GM19238 (cell line): ENCODE results near the gene PHKA2.
A peak's percentile ranks its signal among the peaks of the same experiment; 100 is the strongest.
"Not testable (repeated sequence)": the region's sequence is repeated elsewhere in the genome, so short reads cannot be mapped to it uniquely, and the experiment has no call there.

Source experiments
- DNase-seq: peaks from one replicate; pipeline ENCODE4 v3.0.0; 2011; ENCODE audit warnings: low spot score; ENCODE audit not compliant: insufficient read length

PHKA2 gene

DNA sequence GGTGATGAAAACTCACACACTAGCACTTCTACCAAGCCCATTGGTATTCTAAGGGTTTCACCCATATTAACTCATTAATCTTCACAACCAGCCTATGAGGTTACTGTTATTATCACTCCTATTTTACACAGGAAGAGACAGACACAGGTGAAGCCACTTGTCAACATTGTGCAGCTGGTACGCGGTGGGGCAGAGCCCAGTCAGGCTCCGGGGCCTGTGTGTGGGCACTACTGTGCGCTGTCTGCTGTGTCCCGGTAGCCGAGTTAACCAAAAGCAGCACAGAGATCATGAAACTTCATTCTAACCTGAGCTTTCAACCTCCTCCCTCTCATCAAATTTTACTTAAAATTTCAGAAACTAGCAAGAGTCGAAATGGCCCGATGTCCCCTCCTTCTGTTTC lies 111.3 kb downstream of the PHKA2 start:
- DNase-seq, result no peak

DNA sequence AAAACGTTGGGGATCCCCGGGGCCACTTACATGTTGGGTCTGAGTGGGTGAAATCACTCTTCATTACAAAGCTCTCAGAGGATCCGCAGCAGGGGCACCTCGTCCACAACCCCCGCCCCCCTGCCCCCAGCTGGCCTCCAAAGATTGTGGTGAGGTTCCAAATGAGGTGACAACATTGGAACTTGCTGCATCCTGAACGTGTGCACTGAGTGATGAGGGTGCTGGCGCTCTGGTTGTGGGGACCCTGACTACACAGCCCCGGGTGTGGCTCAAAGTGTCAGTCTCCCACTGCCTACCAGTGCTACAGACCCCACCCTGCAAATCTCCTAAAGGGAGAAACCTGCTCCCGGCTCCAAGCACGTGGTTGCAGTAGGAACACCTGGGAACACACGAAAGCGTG lies 111.9 kb downstream of the PHKA2 start:
- DNase-seq, result no peak

DNA sequence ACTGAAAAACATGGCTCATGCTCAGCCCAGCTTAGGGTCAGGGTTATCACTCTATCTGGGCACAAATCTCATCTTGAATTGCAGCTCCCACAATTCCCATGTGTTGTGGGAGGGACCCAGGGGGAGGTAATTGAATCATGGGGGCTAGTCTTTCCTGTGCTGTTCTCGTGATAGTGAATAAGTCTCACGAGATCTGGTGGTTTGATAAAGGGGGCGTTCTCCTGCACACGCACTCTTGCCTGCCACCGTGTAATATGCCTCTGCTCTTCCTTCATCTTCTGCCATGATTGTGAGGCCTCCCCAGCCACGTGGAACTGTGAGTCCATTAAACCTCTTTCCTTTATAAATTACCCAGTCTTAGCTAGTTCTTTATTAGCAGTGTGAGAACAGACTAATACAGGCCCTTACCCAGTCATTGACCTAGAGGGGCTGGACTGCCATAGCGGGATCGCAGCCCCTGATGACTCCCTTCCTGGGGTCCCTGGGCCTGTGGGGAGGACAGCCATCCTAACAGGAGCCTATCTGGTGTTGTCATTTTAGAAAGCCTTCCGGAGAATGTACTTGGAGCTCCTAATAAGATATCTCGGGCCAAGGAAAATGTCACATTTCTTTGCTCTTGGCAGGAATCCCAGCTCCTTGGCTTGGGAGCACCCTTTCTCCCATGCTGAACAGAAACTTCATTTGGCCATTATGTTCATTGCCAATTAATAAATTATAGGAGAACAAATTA lies 112.6 kb downstream of the PHKA2 start:
- DNase-seq, result no peak

DNA sequence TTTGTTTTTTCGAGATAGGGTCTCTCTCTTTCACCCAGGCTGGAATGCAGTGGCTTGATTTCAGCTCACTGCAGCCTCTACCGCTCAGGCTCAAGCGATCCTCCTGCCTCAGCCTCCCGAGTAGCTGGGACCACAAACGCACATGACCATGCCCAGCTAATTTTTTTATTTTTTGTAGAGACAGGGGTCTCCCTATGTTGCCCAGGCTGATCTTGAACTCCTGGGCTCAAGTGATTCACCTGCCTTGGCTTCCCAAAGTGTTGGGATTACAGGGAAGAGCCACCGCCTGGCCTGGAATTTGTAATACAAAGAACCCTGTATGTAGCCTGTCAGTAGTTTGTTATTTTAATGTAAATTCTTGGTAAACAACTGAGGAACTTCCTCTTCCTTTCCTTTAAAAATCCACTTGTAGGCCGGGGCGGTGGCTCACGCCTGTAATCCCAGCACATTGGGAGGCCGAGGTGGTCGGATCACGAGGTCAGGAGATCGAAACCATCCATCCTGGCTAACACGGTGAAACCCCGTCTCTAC lies 119.5 kb downstream of the PHKA2 start:
- no peak for DNase-seq

GRCh38 chrX:18861511-18861910 lies 122.4 kb downstream of the PHKA2 start:
- no peak for DNase-seq

- no peak for DNase-seq
Observed at GRCh38 chrX:18856645-18856997, 127.3 kb downstream of the PHKA2 start.

DNA sequence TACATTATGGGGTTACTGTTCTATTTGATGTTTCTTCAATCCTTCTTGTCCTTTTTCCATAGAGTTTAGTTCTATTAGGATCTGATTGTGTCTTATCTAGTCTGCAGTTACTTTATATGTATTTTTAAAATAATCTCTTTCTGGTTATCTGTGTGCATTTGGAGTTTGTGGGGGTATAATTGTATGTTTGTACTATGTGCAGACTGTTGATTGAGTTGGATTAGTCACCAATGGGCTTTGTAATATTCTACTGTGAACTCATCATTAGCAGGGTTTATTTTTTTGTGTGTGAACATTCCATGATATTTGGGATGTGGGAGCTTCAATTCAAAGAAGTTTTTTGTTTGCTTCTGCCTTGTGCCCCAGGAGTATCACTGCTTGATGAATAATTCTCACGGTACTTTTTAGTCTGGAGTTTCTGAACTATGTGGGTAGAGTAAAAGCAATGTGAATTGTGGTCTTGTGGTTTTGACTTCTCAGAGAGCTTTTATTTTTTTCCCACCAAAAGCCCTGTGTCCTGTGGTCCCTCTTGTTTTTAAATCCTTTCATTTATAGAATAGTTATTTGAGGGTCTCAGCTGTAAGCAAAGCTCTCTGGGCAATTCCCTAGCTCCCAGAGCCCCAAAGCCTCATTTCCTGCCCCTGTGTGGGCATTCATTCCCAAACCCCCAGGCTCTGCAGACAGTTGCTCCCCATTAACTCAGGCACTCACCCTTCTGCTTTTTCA lies 127.8 kb downstream of the PHKA2 start:
- DNase-seq, result peak; percentile 19

- not testable (repeated sequence) for DNase-seq
Observed at GRCh38 chrX:18847901-18848300, 136.0 kb downstream of the PHKA2 start.
